Esophagus muscularis mucosa (tissue), 4 donors: ENCODE measurements around the gene PRRX1. TPM values are rescaled to one million over a fixed set of nuclear protein-coding genes. Genes with fewer than 3 reads are reported as not detected.

ENCODE experiments used
- DNase-seq: peaks from one replicate; pipeline ENCODE4 v3.0.0-alpha.2; 2017; ENCODE audit errors: extremely low spot score
- H3K27ac ChIP-seq, 4 donors: fragments of 200-600 bp; sonication (generic); replicated peaks in 1 of 4; 1 replicate in 3 of 4; 2 replicates in 1 of 4; pipeline ENCODE4 v1.5.1; 2016 to 2019; ENCODE audit warnings: mild to moderate bottlenecking in 1 of 4
- H3K27me3 ChIP-seq, 4 donors: fragments of 200-600 bp; sonication (generic); one replicate each; pipeline versions ENCODE4 v1.5.1 to v1.6.0; 2016 to 2019
- H3K36me3 ChIP-seq, 4 donors: fragments of 200-600 bp; sonication (generic); one replicate each; pipeline ENCODE4 v1.5.1; 2016 to 2019
- H3K4me1 ChIP-seq, 4 donors: fragments of 200-600 bp; sonication (generic); one replicate each; pipeline ENCODE4 v1.5.1; 2016 to 2019
- H3K4me3 ChIP-seq, 4 donors: fragments of 200-600 bp; sonication (generic); 1 replicate in 2 of 4; 2 replicates in 2 of 4; pipeline ENCODE4 v1.5.1; 2016 to 2019; ENCODE audit warnings: mild to moderate bottlenecking in 4 of 4, moderate library complexity in 1 of 4
- H3K9me3 ChIP-seq, 4 donors: fragments of 200-600 bp; sonication (generic); 1 replicate in 3 of 4; 2 replicates in 1 of 4; pipeline ENCODE4 v1.5.1; 2016 to 2019
- EP300 ChIP-seq: sonication (generic); formaldehyde crosslinking; IDR thresholded peaks from one replicate; pipeline ENCODE4 v1.6.1; 2017; ENCODE audit warnings: antibody characterized with exemption
- POLR2A ChIP-seq: fragments of 450-650 bp; IDR thresholded peaks from one replicate; pipeline ENCODE4 v1.6.1; 2017; ENCODE audit warnings: antibody characterized with exemption, moderate library complexity, mild to moderate bottlenecking, low read depth
- POLR2AphosphoS5 ChIP-seq, 2 donors: sonication (generic); formaldehyde crosslinking; IDR thresholded peaks; one replicate each; pipeline ENCODE4 v1.6.1; 2017; ENCODE audit warnings: antibody characterized with exemption in 2 of 2
- WGBS: methylation state at CpG from one replicate; pipeline ENCODE4 v1.1.5; 2018; 5-methylcytosine and 5-hydroxymethylcytosine counted together
- intact Hi-C: fragments of 100-400 bp; cut with DNase I; formaldehyde crosslinking; loops from one replicate; pipeline ENCODE4 v1.15.1; 2023
- total RNA-seq, 4 donors: library from RNA; depleted of rRNA; stranded (reverse); fragments of >200 nt; gene quantifications; one replicate each; pipeline versions ENCODE4 v1.1.0 to v1.2.1, GENCODE V29; 2016
- TF ChIP-seq, protein P1 (sequence below), 3 experiments: fragments of 200-600 bp in 2 of 3; fragments of 450-650 bp in 1 of 3; sonication (generic) in 2 of 3; IDR thresholded peaks; one replicate each; pipeline ENCODE4 v1.5.1; 2017 to 2019; ENCODE audit warnings: antibody characterized with exemption in 3 of 3, mild to moderate bottlenecking in 2 of 3, moderate library complexity in 1 of 3

Gene PRRX1
- total RNA-seq, 4 donors from 2014 or later, result 11.6 to 31.2 (median 28.4) TPM

DNA sequence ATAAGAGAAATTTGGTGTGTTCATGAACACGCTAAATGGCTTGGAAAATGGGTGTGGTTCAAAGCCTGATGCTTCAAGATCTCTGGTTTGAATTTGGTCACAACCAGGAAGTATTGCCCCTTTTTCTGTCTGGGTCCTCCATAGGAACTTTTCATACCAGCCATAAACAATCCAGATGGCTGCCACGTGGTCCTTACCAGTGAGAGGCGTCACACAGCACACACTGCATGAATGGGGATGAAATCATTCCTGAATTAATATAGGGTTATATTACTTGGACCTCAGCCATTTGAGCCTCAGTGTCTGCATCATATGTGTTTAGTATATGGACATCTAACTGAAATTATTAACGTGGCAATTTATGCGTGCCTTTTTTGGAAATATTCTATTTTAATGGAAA lies 64.0 kb downstream of the PRRX1 start:
- no peak for DNase-seq
- Histone ChIP-seq H3K27ac (no peak overlapping the region), H3K9me3 (peaks cover 0 to 4% (median 0%) of the 10 kb centered on the region in 4 donors), H3K4me3 (no peak overlapping the region), H3K27me3 (peaks cover 0 to 7% (median 0%) of the 10 kb centered on the region in 4 donors), H3K4me1 (peaks cover 0 to 16% (median 2%) of the 10 kb centered on the region in 4 donors), H3K36me3 (peaks cover 0 to 8% (median 0%) of the 10 kb centered on the region in 4 donors)
- intact Hi-C loops, result no loop called here
- TF ChIP-seq POLR2A, result no peak
- TF ChIP-seq, protein P1, sequence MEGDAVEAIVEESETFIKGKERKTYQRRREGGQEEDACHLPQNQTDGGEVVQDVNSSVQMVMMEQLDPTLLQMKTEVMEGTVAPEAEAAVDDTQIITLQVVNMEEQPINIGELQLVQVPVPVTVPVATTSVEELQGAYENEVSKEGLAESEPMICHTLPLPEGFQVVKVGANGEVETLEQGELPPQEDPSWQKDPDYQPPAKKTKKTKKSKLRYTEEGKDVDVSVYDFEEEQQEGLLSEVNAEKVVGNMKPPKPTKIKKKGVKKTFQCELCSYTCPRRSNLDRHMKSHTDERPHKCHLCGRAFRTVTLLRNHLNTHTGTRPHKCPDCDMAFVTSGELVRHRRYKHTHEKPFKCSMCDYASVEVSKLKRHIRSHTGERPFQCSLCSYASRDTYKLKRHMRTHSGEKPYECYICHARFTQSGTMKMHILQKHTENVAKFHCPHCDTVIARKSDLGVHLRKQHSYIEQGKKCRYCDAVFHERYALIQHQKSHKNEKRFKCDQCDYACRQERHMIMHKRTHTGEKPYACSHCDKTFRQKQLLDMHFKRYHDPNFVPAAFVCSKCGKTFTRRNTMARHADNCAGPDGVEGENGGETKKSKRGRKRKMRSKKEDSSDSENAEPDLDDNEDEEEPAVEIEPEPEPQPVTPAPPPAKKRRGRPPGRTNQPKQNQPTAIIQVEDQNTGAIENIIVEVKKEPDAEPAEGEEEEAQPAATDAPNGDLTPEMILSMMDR (IDR thresholded peaks at IDR 0.05), result no peak
- no peak for TF ChIP-seq EP300
- TF ChIP-seq POLR2AphosphoS5 (IDR thresholded peaks at IDR 0.05), result no peak
- WGBS, result 92% methylated on average over 5 of the region's 5 CpGs

- peaks cover 0 to 8% (median 0%) of the 10 kb centered on the region in 4 donors for H3K36me3 ChIP-seq
- TF ChIP-seq, protein P1 (IDR thresholded peaks at IDR 0.05), result no peak
- WGBS, result 68% methylated on average over 6 of the region's 6 CpGs
- intact Hi-C loops, result no loop called here
- H3K4me3 ChIP-seq, result no peak overlapping the region
- peaks cover 0 to 7% (median 0%) of the 10 kb centered on the region in 4 donors for H3K27me3 ChIP-seq
- DNase-seq, result no peak
- peak overlapping the region in 2 of 4 donors; percentile 8 to 10 for H3K27ac ChIP-seq
- no peaks in the 10 kb centered on the region for H3K9me3 ChIP-seq
- H3K4me1 ChIP-seq, result peaks cover 0 to 19% (median 2%) of the 10 kb centered on the region in 4 donors
These were observed 65.5 kb downstream of the PRRX1 start for GRCh38 chr1:170729225-170730002.

DNA sequence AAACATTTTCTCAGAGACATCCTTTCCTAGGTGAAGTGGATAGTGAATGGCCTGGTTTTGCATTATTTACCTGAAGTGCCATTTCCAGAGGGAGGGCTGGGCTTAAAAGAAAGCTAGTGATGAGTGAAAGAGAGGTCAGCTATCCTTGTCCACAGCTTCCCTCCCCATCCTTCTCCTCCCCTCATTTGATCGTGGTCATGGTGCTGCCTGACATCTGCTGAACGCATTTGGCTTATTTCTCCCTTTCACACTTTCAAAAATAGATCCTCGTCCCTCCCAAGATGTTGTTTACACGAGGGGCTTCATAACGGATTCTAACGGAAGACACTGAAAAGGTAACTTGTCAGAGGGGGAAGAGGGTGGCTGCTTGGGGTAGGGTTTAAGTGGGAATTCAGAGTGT lies 66.1 kb downstream of the PRRX1 start:
- intact Hi-C loops, result no loop called here
- peak overlapping the region in 1 of 4 donors; percentile 8 for H3K27ac ChIP-seq

GRCh38 chr1:170730438-170730837 lies 66.5 kb downstream of the PRRX1 start:
- H3K27me3 ChIP-seq, result peaks cover 0 to 7% (median 0%) of the 10 kb centered on the region in 4 donors
- TF ChIP-seq POLR2AphosphoS5 (IDR thresholded peaks at IDR 0.05), result no peak
- no peak for DNase-seq
- 68% methylated on average over 6 of the region's 6 CpGs for WGBS
- peaks cover 0 to 19% (median 2%) of the 10 kb centered on the region in 4 donors for H3K4me1 ChIP-seq
- intact Hi-C loops, result no loop called here
- no peak overlapping the region for H3K27ac ChIP-seq
- H3K36me3 ChIP-seq, result peaks cover 0 to 8% (median 0%) of the 10 kb centered on the region in 4 donors
- H3K4me3 ChIP-seq, result no peak overlapping the region
- no peaks in the 10 kb centered on the region for H3K9me3 ChIP-seq

More for the DNA sequence above, 66.1 kb downstream of the PRRX1 start:
- TF ChIP-seq POLR2AphosphoS5 (IDR thresholded peaks at IDR 0.05) (no peak), EP300 (no peak), POLR2A (no peak)
- TF ChIP-seq, protein P1 (IDR thresholded peaks at IDR 0.05), result no peak
- H3K4me1 ChIP-seq, result peaks cover 0 to 19% (median 2%) of the 10 kb centered on the region in 4 donors
- H3K36me3 ChIP-seq, result peaks cover 0 to 8% (median 0%) of the 10 kb centered on the region in 4 donors
- no peak overlapping the region for H3K4me3 ChIP-seq
- peaks cover 0 to 7% (median 0%) of the 10 kb centered on the region in 4 donors for H3K27me3 ChIP-seq
- H3K9me3 ChIP-seq, result no peaks in the 10 kb centered on the region
- 39% methylated on average over 6 of the region's 6 CpGs for WGBS
- no peak for DNase-seq

DNA sequence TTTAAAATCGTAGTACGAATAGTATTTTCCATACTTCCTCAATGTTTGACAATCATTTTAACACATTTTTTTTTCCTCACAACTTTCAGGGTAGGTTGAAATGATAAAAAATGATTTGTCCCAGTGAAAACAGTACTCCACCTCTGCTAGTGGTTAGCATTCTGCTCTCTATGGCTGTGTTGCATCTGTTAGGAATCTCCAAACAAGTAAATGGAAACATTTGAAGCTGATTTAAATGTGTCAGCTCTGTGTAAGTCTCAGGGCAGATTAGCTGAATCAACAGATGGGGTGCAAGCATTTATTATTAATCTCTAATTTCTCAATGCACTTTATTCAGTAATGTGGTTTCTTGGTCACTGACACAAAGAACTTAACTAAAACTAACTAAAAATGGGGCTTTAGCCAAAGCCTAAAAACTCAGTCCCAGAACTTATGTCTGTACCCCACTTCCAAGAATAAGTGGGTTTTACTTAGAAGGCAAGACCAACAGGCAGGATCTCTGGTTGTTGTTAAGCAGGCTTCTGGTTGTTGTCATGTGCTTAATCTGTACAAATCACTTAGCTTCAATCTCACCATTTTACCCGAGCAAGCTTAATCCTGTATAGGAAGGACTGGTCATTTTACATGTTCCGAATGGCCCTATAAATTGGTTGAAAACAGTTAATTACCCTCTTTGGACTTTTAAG lies 67.8 kb downstream of the PRRX1 start:
- Histone ChIP-seq H3K4me3 (no peak overlapping the region), H3K36me3 (peaks cover 0 to 8% (median 0%) of the 10 kb centered on the region in 4 donors), H3K4me1 (peaks cover 0 to 19% (median 2%) of the 10 kb centered on the region in 4 donors), H3K9me3 (no peaks in the 10 kb centered on the region), H3K27me3 (peaks cover 0 to 7% (median 0%) of the 10 kb centered on the region in 4 donors), H3K27ac (peak overlapping the region in 1 of 4 donors; percentile 18)
- intact Hi-C loops, result no loop called here
- WGBS, result 71% methylated on average over 4 of the region's 4 CpGs
- DNase-seq, result no peak
- TF ChIP-seq EP300, result no peak
- no peak for TF ChIP-seq POLR2A
- TF ChIP-seq, protein P1 (IDR thresholded peaks at IDR 0.05), result no peak
- no peak for TF ChIP-seq POLR2AphosphoS5 (IDR thresholded peaks at IDR 0.05)
